SK-N-SH (cell line): ENCODE data around the gene ANKEF1. TPM values are rescaled to one million over a fixed set of nuclear protein-coding genes. Genes with fewer than 3 reads are reported as not detected.
A peak's percentile ranks its signal among the peaks of the same experiment; 100 is the strongest.

Experiments used
- CTCF ChIA-PET: fragments of 300-600, 350-600 bp; formaldehyde crosslinking; extraction: SDS; loops from one replicate; lab custom pipeline; 2021; lab: Yijun Ruan, JAX
- POLR2A ChIA-PET: fragments of 350-600 bp; sonication (Branson Sonifier 250); formaldehyde crosslinking; extraction: SDS; loops from one replicate; lab custom pipeline; 2020; ENCODE audit warnings: antibody characterized with exemption, inconsistent platforms; lab: Yijun Ruan, JAX
- DNase-seq: peaks from one replicate; pipeline ENCODE4 v3.0.0; 2012
- H2AFZ ChIP-seq: fragments of 200-600 bp; sonication (generic); 2 replicates; pipeline ENCODE4 v1.8.1; 2016; ENCODE audit warnings: antibody characterized with exemption, mild to moderate bottlenecking, low read depth
- H3F3A ChIP-seq: fragments of 200-600 bp; sonication (generic); replicated peaks from 2 replicates; pipeline ENCODE3; 2016; ENCODE audit warnings: antibody characterized with exemption, mild to moderate bottlenecking; ENCODE audit not compliant: insufficient read depth
- H3K27ac ChIP-seq, 2 experiments: fragments of 200-500 bp in 1 of 2; fragments of 200-600 bp in 1 of 2; sonication (Bioruptor generic) in 1 of 2; sonication (generic), shearing (Covaris generic) in 1 of 2; 2 replicates each; pipeline versions ENCODE4 v1.5.1 to v1.6.1; 2014 to 2016; ENCODE audit warnings: low read depth in 2 of 2, inconsistent platforms in 1 of 2, low read length in 1 of 2, mild to moderate bottlenecking in 1 of 2, mixed read lengths in 1 of 2
- H3K27me3 ChIP-seq: fragments of 200-600 bp; sonication (generic), shearing (Covaris generic); 2 replicates; pipeline ENCODE4 v1.6.1; 2016; ENCODE audit warnings: mixed run types; ENCODE audit not compliant: insufficient read depth
- H3K36me3 ChIP-seq, 2 experiments: fragments of 200-500 bp in 1 of 2; fragments of 200-600 bp in 1 of 2; sonication (Bioruptor generic) in 1 of 2; sonication (generic) in 1 of 2; replicated peaks in 1 of 2; 2 replicates each; pipeline versions ENCODE3 to v1.5.1; 2014 to 2016; ENCODE audit warnings: low read length in 1 of 2, mild to moderate bottlenecking in 1 of 2; ENCODE audit not compliant: insufficient read depth in 2 of 2, control insufficient read depth in 1 of 2
- H3K4me1 ChIP-seq, 2 experiments: fragments of 200-500 bp in 1 of 2; fragments of 200-600 bp in 1 of 2; sonication (Bioruptor generic) in 1 of 2; sonication (generic), shearing (Covaris generic) in 1 of 2; 2 replicates each; pipeline versions ENCODE4 v1.5.1 to v1.6.1; 2014 to 2016; ENCODE audit warnings: low read depth in 1 of 2, low read length in 1 of 2, mixed run types in 1 of 2; ENCODE audit not compliant: insufficient read depth in 2 of 2, control insufficient read depth in 1 of 2
- H3K4me2 ChIP-seq: fragments of 200-600 bp; sonication (generic), shearing (Covaris generic); 2 replicates; pipeline ENCODE4 v1.6.1; 2017; ENCODE audit warnings: mixed run types
- H3K4me3 ChIP-seq, 2 experiments: fragments of 200-500 bp in 1 of 2; fragments of 200-600 bp in 1 of 2; sonication (Bioruptor generic) in 1 of 2; sonication (generic), shearing (Covaris generic) in 1 of 2; 2 replicates each; pipeline versions ENCODE4 v1.5.1 to v1.8.1; 2014 to 2016; ENCODE audit warnings: low read depth in 2 of 2, inconsistent platforms in 1 of 2, low read length in 1 of 2, mild to moderate bottlenecking in 1 of 2, mixed read lengths in 1 of 2, moderate library complexity in 1 of 2
- H3K79me2 ChIP-seq: fragments of 200-600 bp; sonication (generic); 2 replicates; pipeline ENCODE4 v1.8.1; 2017; ENCODE audit warnings: mild to moderate bottlenecking; ENCODE audit not compliant: insufficient read depth
- H3K9ac ChIP-seq: fragments of 200-600 bp; sonication (generic); 2 replicates; pipeline ENCODE4 v1.6.1; 2017; ENCODE audit warnings: mixed run types
- H3K9me2 ChIP-seq: fragments of 200-600 bp; sonication (generic); 2 replicates; pipeline ENCODE4 v1.6.1; 2017; ENCODE audit warnings: mixed run types
- H3K9me3 ChIP-seq: fragments of 200-600 bp; sonication (generic); 2 replicates; pipeline ENCODE4 v1.6.1; 2017; ENCODE audit warnings: mixed run types, mild to moderate bottlenecking, moderate library complexity
- H4K20me1 ChIP-seq: fragments of 200-600 bp; sonication (generic); 2 replicates; pipeline ENCODE4 v1.6.1; 2017; ENCODE audit warnings: mild to moderate bottlenecking, mixed run types; ENCODE audit not compliant: insufficient read depth
- CTCF ChIP-seq: fragments of 200-600 bp; sonication (generic); IDR thresholded peaks from 2 replicates; pipeline ENCODE4 v1.6.1; 2017; ENCODE audit warnings: antibody characterized with exemption, mild to moderate bottlenecking, moderate library complexity
- ELF1 ChIP-seq: IDR thresholded peaks from 2 replicates; pipeline ENCODE4 v1.4.0; 2012
- EP300 ChIP-seq, 2 experiments: IDR thresholded peaks; 2 replicates each; pipeline versions ENCODE4 v1.4.0 to v1.6.1; 2012; ENCODE audit warnings: borderline replicate concordance in 1 of 2, low read depth in 1 of 2, low read length in 1 of 2
- FOSL2 ChIP-seq: IDR thresholded peaks from 2 replicates; pipeline ENCODE4 v1.4.0; 2012; ENCODE audit warnings: low read depth, mild to moderate bottlenecking, moderate library complexity, borderline replicate concordance
- FOXJ3 ChIP-seq: sonication (generic); formaldehyde crosslinking; IDR thresholded peaks from 2 replicates; pipeline ENCODE4 v1.5.1; 2020; ENCODE audit warnings: mild to moderate bottlenecking, missing genetic modification reagents
- FOXM1 ChIP-seq: IDR thresholded peaks from 2 replicates; pipeline ENCODE4 v1.4.0; 2012; ENCODE audit warnings: low read depth, mild to moderate bottlenecking
- GABPA ChIP-seq: IDR thresholded peaks from 2 replicates; pipeline ENCODE4 v1.4.0; 2012; ENCODE audit warnings: low read depth, mild to moderate bottlenecking
- GATA2 ChIP-seq: sonication (generic); formaldehyde crosslinking; IDR thresholded peaks from 2 replicates; pipeline ENCODE4 v1.5.0; 2020; ENCODE audit warnings: mild to moderate bottlenecking, missing genetic modification reagents
- JUND ChIP-seq: IDR thresholded peaks from 2 replicates; pipeline ENCODE4 v1.4.0; 2012
- MAX ChIP-seq: IDR thresholded peaks from 2 replicates; pipeline ENCODE4 v1.4.0; 2012; ENCODE audit warnings: low read depth
- MEF2A ChIP-seq: IDR thresholded peaks from 2 replicates; pipeline ENCODE4 v1.4.0; 2012; ENCODE audit warnings: low read depth, borderline replicate concordance
- MXI1 ChIP-seq: IDR thresholded peaks from 2 replicates; pipeline ENCODE4 v1.6.1; 2012; ENCODE audit warnings: mild to moderate bottlenecking, low read depth, low read length, improper control_type of control experiment
- NRF1 ChIP-seq: IDR thresholded peaks from 2 replicates; pipeline ENCODE4 v1.6.1; 2012; ENCODE audit warnings: low read depth, mild to moderate bottlenecking, low read length
- POLR2AphosphoS5 ChIP-seq: IDR thresholded peaks from 2 replicates; pipeline ENCODE4 v1.6.1; 2012; ENCODE audit warnings: low read depth, low read length
- RAD21 ChIP-seq: IDR thresholded peaks from 2 replicates; pipeline ENCODE4 v1.6.1; 2012; ENCODE audit warnings: mild to moderate bottlenecking, low read length
- RCOR1 ChIP-seq: fragments of 150-350 bp; IDR thresholded peaks from 2 replicates; pipeline ENCODE4 v1.6.1; 2017; ENCODE audit warnings: antibody characterized with exemption, low read length
- REST ChIP-seq: IDR thresholded peaks from 2 replicates; pipeline ENCODE4 v1.6.1; 2012; ENCODE audit warnings: mild to moderate bottlenecking, low read depth, low read length, moderate library complexity
- RFX5 ChIP-seq: IDR thresholded peaks from 2 replicates; pipeline ENCODE4 v1.6.1; 2012; ENCODE audit warnings: mild to moderate bottlenecking, improper control_type of control experiment, low read length
- RXRA ChIP-seq: IDR thresholded peaks from 2 replicates; pipeline ENCODE4 v1.4.0; 2012; ENCODE audit warnings: low read depth, mild to moderate bottlenecking, borderline replicate concordance
- SIN3A ChIP-seq: IDR thresholded peaks from 2 replicates; pipeline ENCODE4 v1.6.1; 2012; ENCODE audit warnings: low read depth, mild to moderate bottlenecking, low read length, moderate library complexity, borderline replicate concordance
- SMC3 ChIP-seq: IDR thresholded peaks from 2 replicates; pipeline ENCODE4 v1.6.1; 2012; ENCODE audit warnings: low read depth, low read length, improper control_type of control experiment
- TAF1 ChIP-seq: IDR thresholded peaks from 2 replicates; pipeline ENCODE4 v1.6.1; 2012; ENCODE audit warnings: low read depth, mild to moderate bottlenecking, low read length, moderate library complexity, borderline replicate concordance
- TCF12 ChIP-seq: IDR thresholded peaks from 2 replicates; pipeline ENCODE4 v1.4.0; 2012
- USF1 ChIP-seq: IDR thresholded peaks from 2 replicates; pipeline ENCODE4 v1.4.0; 2012; ENCODE audit warnings: low read depth, borderline replicate concordance
- USF2 ChIP-seq: fragments of 150-350 bp; IDR thresholded peaks from 2 replicates; pipeline ENCODE4 v1.6.1; 2017; ENCODE audit warnings: antibody characterized with exemption, low read length, low read depth, borderline replicate concordance
- YY1 ChIP-seq: IDR thresholded peaks from 2 replicates; pipeline ENCODE4 v1.4.0; 2012; ENCODE audit warnings: low read depth, mild to moderate bottlenecking
- WGBS: methylation state at CpG from one replicate; pipeline ENCODE4 v1.1.6; 2017; ENCODE audit warnings: low lambda C conversion rate; 5-methylcytosine and 5-hydroxymethylcytosine counted together
- polyA plus RNA-seq, 3 experiments: library from polyadenylated mRNA; depleted of rRNA; stranded (reverse); fragments of >200 nt; gene quantifications; 2 replicates each; pipeline ENCODE4 v1.2.3, GENCODE V29; 2012

The ANKEF1 gene
- polyA plus RNA-seq, 1 of the 3 experiments (the other 2 are of a cell fraction) = 2.3 TPM

GRCh38 chr20:10093087-10093591, 58.4 kb downstream of the ANKEF1 start (continued):
- TF ChIP-seq USF1 (no peak), FOXM1 (no peak), NRF1 (no peak), EP300 (IDR thresholded peaks at IDR 0.05; ENCODE audit: borderline replicate concordance in 1 of 2, low read depth in 1 of 2, low read length in 1 of 2) (0 out of 4 replicates have a peak, but pooled peaks of 1 of the 2 experiments have one; percentile 46), USF2 (no peak), JUND (peak; percentile 43), RXRA (peak; percentile 11; the same call in 1 of the 2 replicates), ELF1 (no peak), SIN3A (no peak), FOXJ3 (CRISPR knock-in tag) (no peak), MXI1 (no peak), MEF2A (no peak), YY1 (no peak; the same call in 1 of the 2 replicates), RAD21 (no peak), TCF12 (peak; percentile 65), POLR2AphosphoS5 (no peak)
- TF ChIP-seq, all 33 proteins: peak for 8

GRCh38 chr20:10094566-10095173, 59.9 kb downstream of the ANKEF1 start:
- ChIA-PET CTCF (interaction anchor here (0.5 to 1.1 kb wide), 5 partner anchors 12 to 134 kb away, joined by 3 to 6 read pairs (median 3); no protein-coding TSS in a partner anchor), POLR2A (no interaction called here)
- H3K27ac ChIP-seq = no peak overlapping the region
- 91% methylated on average over 5 of the region's 5 CpGs for WGBS
- H4K20me1 ChIP-seq = no peaks in the 10 kb centered on the region
- H3K4me2 ChIP-seq = no peak overlapping the region
- no peaks in the 10 kb centered on the region for H3K36me3 ChIP-seq
- no peaks in the 10 kb centered on the region for H3K9me2 ChIP-seq
- H3F3A ChIP-seq = no peaks in the 10 kb centered on the region
- no peak overlapping the region for H2AFZ ChIP-seq
- no peaks in the 10 kb centered on the region for H3K9me3 ChIP-seq
- H3K4me3 ChIP-seq = no peak overlapping the region
- no peaks in the 10 kb centered on the region for H3K27me3 ChIP-seq
- H3K79me2 ChIP-seq = no peaks in the 10 kb centered on the region
- H3K4me1 ChIP-seq = peaks cover 4 to 11% of the 10 kb centered on the region in 2 experiments; a peak in 1 of 4 replicates
- DNase-seq = no peak
- no peak overlapping the region for H3K9ac ChIP-seq
- TF ChIP-seq RAD21 (peak; percentile 44), MAX (no peak), REST (no peak), GABPA (no peak), RCOR1 (no peak), YY1 (no peak), RFX5 (no peak), CTCF (peak; percentile 34), TAF1 (no peak), SIN3A (no peak), POLR2AphosphoS5 (no peak), SMC3 (peak; percentile 20; the same call in 1 of the 2 replicates), FOSL2 (no peak), GATA2 (CRISPR knock-in tag) (no peak)
